Adrenal gland (tissue), 12 donors: ENCODE measurements around the gene GPR132. TPM values are rescaled to one million over a fixed set of nuclear protein-coding genes. Genes with fewer than 3 reads are reported as not detected.

Source experiments
- DNase-seq, 7 donors: peaks; one replicate each; pipeline ENCODE4 v3.0.0-alpha.2; 2019 to 2020
- H3K27ac ChIP-seq, 5 donors: fragments of 200-600 bp; sonication (generic) in 4 of 5; 1 replicate in 3 of 5; 2 replicates in 2 of 5; pipeline versions ENCODE4 v1.5.1 to v1.8.0; 2016 to 2020; ENCODE audit warnings: mild to moderate bottlenecking in 1 of 5
- H3K27me3 ChIP-seq: fragments of 200-600 bp; 2 replicates; pipeline ENCODE4 v1.8.0; 2021
- H3K36me3 ChIP-seq, 2 donors: fragments of 200-600 bp; replicated peaks in 1 of 2; 1 replicate in 1 of 2; 2 replicates in 1 of 2; pipeline versions ENCODE4 v1.5.1 to v1.8.0; 2018 to 2022
- H3K4me1 ChIP-seq, 2 donors: fragments of 200-600 bp; replicated peaks in 1 of 2; 1 replicate in 1 of 2; 2 replicates in 1 of 2; pipeline versions ENCODE4 v1.5.1 to v1.8.0; 2018 to 2021
- H3K4me3 ChIP-seq, 4 donors: fragments of 200-600 bp; sonication (generic) in 3 of 4; one replicate each; pipeline ENCODE4 v1.5.1; 2016 to 2018
- H3K9me3 ChIP-seq, 3 donors: fragments of 200-600 bp; sonication (generic) in 1 of 3; replicated peaks in 1 of 3; 1 replicate in 2 of 3; 2 replicates in 1 of 3; pipeline versions ENCODE4 v1.5.1 to v1.8.0; 2016 to 2021
- CTCF ChIP-seq, 6 experiments: fragments of 450-650 bp in 4 of 6; fragments of 200-600 bp in 2 of 6; sonication (generic) in 1 of 6; IDR thresholded peaks; 1 replicate in 5 of 6; 2 replicates in 1 of 6; pipeline versions ENCODE4 v1.5.1 to v1.8.0; 2016 to 2021; ENCODE audit warnings: antibody characterized with exemption in 6 of 6, mild to moderate bottlenecking in 2 of 6, moderate library complexity in 1 of 6
- POLR2A ChIP-seq, 2 donors: fragments of 450-650 bp; IDR thresholded peaks; one replicate each; pipeline ENCODE4 v1.6.1; 2017; ENCODE audit warnings: antibody characterized with exemption in 2 of 2, mild to moderate bottlenecking in 2 of 2, moderate library complexity in 1 of 2
- WGBS, 4 donors: extraction: QIAGEN DNeasy Blood & Tissue Kit in 2 of 4; methylation state at CpG; one replicate each; pipeline versions ENCODE4 v1.1.5 to v1.1.7; 2013 to 2017; 5-methylcytosine and 5-hydroxymethylcytosine counted together
- intact Hi-C, 2 donors: fragments of 100-400 bp; cut with DNase I; formaldehyde crosslinking; loops; one replicate each; pipeline versions ENCODE4 v1.14.1 to v1.15.0; 2022 to 2023
- polyA plus RNA-seq, 3 donors: library from polyadenylated mRNA; stranded (reverse); fragments of 200-250 nt in 2 of 3; fragments of 350-450 nt in 1 of 3; fragmentation: Illumina TruSeq in 1 of 3; extraction: RNeasy Lipid Tissue Mini Kit (QIAGEN cat#74804) in 1 of 3; gene quantifications; one replicate each; pipeline ENCODE4 v1.2.3, GENCODE V29; 2013 to 2014
- total RNA-seq, 9 donors: library from RNA; depleted of rRNA in 4 of 9; stranded (reverse); fragments of >200 nt in 4 of 9; fragments of 120-200 nt in 1 of 9; fragmentation: NEBNext Ultra II Directional in 1 of 9; extraction: Animal tissue kit (Norgen Biotek cat#: 25700) in 1 of 9; gene quantifications; one replicate each; pipeline versions ENCODE4 v1.1.0 to v1.2.4, GENCODE V29; 2013 to 2023
- donor health status: healthy with polysubstance abuse.
- donor health status: Bipolar disorder and iron deficiency.
- donor health status: DM: yes; HTN: yes; CAD: no.
- donor health status: DM: no; HTN: no; CAD: no.
- donor health status: DM: no; HTN: no; CAD: no.
- donor health status: DM: yes; HTN: yes; CAD: no.

Gene GPR132
- total and polyA plus RNA-seq, 12 donors, result 0.17 to 11.7 (median 1.6) TPM

GRCh38 chr14:105012171-105012985 lies 52.9 kb downstream of the GPR132 start:
- H3K4me3 ChIP-seq, result no peak overlapping the region
- WGBS, 4 donors, result 68 to 81% (median 78%) methylated on average over 22 to 23 of the region's 23 CpGs
- intact Hi-C loops, result no loop called here

GRCh38 chr14:105011312-105011990 lies 53.8 kb downstream of the GPR132 start:
- H3K4me1 ChIP-seq, result peaks cover 0 to 4% of the 10 kb centered on the region in 2 donors
- no peak for TF ChIP-seq CTCF (IDR thresholded peaks at IDR 0.05)
- TF ChIP-seq POLR2A (IDR thresholded peaks at IDR 0.05), result no peak
- WGBS, 4 donors, result 78 to 91% (median 89%) methylated on average over 13 to 29 of the region's 29 CpGs
- H3K4me3 ChIP-seq, result no peak overlapping the region
- intact Hi-C loops, result no loop called here
- DNase-seq, result no peak
- H3K9me3 ChIP-seq, result no peaks in the 10 kb centered on the region
- H3K27me3 ChIP-seq, result no peaks in the 10 kb centered on the region
- H3K36me3 ChIP-seq, result peaks cover 0 to 21% of the 10 kb centered on the region in 2 donors
- H3K27ac ChIP-seq, result no peak overlapping the region

More at GRCh38 chr14:105012171-105012985, 52.9 kb downstream of the GPR132 start:
- TF ChIP-seq POLR2A (IDR thresholded peaks at IDR 0.05) (no peak), CTCF (IDR thresholded peaks at IDR 0.05) (peak in 3 of 6 experiments; percentile 20 to 38 (median 25))
- no peak overlapping the region for H3K27ac ChIP-seq
- H3K9me3 ChIP-seq, result no peaks in the 10 kb centered on the region
- peaks cover 0 to 4% of the 10 kb centered on the region in 2 donors for H3K4me1 ChIP-seq
- no peaks in the 10 kb centered on the region for H3K27me3 ChIP-seq
- DNase-seq, result peak in 3 of 7 donors; percentile 27 to 42 (median 32)
- H3K36me3 ChIP-seq, result peaks cover 0 to 21% of the 10 kb centered on the region in 2 donors

- H3K36me3 ChIP-seq, result peaks cover 0 to 21% of the 10 kb centered on the region in 2 donors
- WGBS, 4 donors, result 70 to 85% (median 80%) methylated on average over 6 to 17 of the region's 17 CpGs
- H3K9me3 ChIP-seq, result no peaks in the 10 kb centered on the region
- no peak for TF ChIP-seq CTCF (IDR thresholded peaks at IDR 0.05)
- no peak for TF ChIP-seq POLR2A (IDR thresholded peaks at IDR 0.05)
- no peak overlapping the region for H3K27ac ChIP-seq
- intact Hi-C loops, result no loop called here
- no peaks in the 10 kb centered on the region for H3K27me3 ChIP-seq
- H3K4me3 ChIP-seq, result no peak overlapping the region
- DNase-seq, result peak in 1 of 7 donors; percentile 75
- H3K4me1 ChIP-seq, result peaks cover 0 to 4% of the 10 kb centered on the region in 2 donors
Observed at GRCh38 chr14:105010891-105011291, 54.3 kb downstream of the GPR132 start.

GRCh38 chr14:105010106-105010505 lies 55.1 kb downstream of the GPR132 start:
- H3K27me3 ChIP-seq, result no peaks in the 10 kb centered on the region
- no peaks in the 10 kb centered on the region for H3K9me3 ChIP-seq
- TF ChIP-seq CTCF (IDR thresholded peaks at IDR 0.05) (no peak), POLR2A (IDR thresholded peaks at IDR 0.05) (no peak)
- H3K4me1 ChIP-seq, result peaks cover 0 to 4% of the 10 kb centered on the region in 2 donors
- H3K27ac ChIP-seq, result no peak overlapping the region
- WGBS, 4 donors, result 80 to 90% (median 83%) methylated on average over 4 of the region's 4 CpGs
- no peak overlapping the region for H3K4me3 ChIP-seq
- intact Hi-C loops, result no loop called here
- no peak for DNase-seq
- peaks cover 0 to 21% of the 10 kb centered on the region in 2 donors for H3K36me3 ChIP-seq
